ENCODE data around the gene DPH1.
"Not testable (repeated sequence)": the region's sequence is repeated elsewhere in the genome, so short reads cannot be mapped to it uniquely, and the experiment has no call there.

DPH1 gene

GRCh38 chr17:2029911-2030778, at the start of gene DPH1:
Gene DPH1 (plus strand): TSS chr17:2030153. CDS start chr17:2030170, 17 bp downstream.
- DNase-seq (ENCODE audit: low read depth in 2 of 2), result peak; percentile 83

GRCh38 chr17:1980665-1981250, 49.2 kb upstream of the DPH1 start:
- DNase-seq (ENCODE audit: low read depth in 2 of 2), result no peak

- DNase-seq (ENCODE audit: low read depth in 2 of 2), result not testable (repeated sequence)
Measured at GRCh38 chr17:1982793-1983366, 47.1 kb upstream of the DPH1 start.

- no peak for DNase-seq (ENCODE audit: low read depth in 2 of 2)
Measured at GRCh38 chr17:1985093-1985492, 44.9 kb upstream of the DPH1 start.

GRCh38 chr17:1985686-1986085, 44.3 kb upstream of the DPH1 start:
- DNase-seq (ENCODE audit: low read depth in 2 of 2), result no peak

- DNase-seq (ENCODE audit: low read depth in 2 of 2), result no peak
Measured at GRCh38 chr17:1986783-1987451, 43.0 kb upstream of the DPH1 start.

GRCh38 chr17:1989135-1989534, 40.8 kb upstream of the DPH1 start:
- DNase-seq (ENCODE audit: low read depth in 2 of 2), result no peak

- DNase-seq (ENCODE audit: low read depth in 2 of 2), result no peak
Measured at GRCh38 chr17:1992541-1992940, 37.4 kb upstream of the DPH1 start.

GRCh38 chr17:1994707-1995106, 35.2 kb upstream of the DPH1 start:
- DNase-seq (ENCODE audit: low read depth in 2 of 2), result no peak

GRCh38 chr17:1995321-1995892, 34.5 kb upstream of the DPH1 start:
- DNase-seq (ENCODE audit: low read depth in 2 of 2), result no peak

- DNase-seq (ENCODE audit: low read depth in 2 of 2), result no peak
Measured at GRCh38 chr17:1995907-1996799, 33.8 kb upstream of the DPH1 start.

GRCh38 chr17:1996800-1997288, 33.1 kb upstream of the DPH1 start:
- DNase-seq (ENCODE audit: low read depth in 2 of 2), result no peak

GRCh38 chr17:1997289-1997926, 32.5 kb upstream of the DPH1 start:
- no peak for DNase-seq (ENCODE audit: low read depth in 2 of 2)

- DNase-seq (ENCODE audit: low read depth in 2 of 2), result no peak
Measured at GRCh38 chr17:1997927-1998742, 31.8 kb upstream of the DPH1 start.

- no peak for DNase-seq (ENCODE audit: low read depth in 2 of 2)
Measured at GRCh38 chr17:1999557-2000251, 30.2 kb upstream of the DPH1 start.

- DNase-seq (ENCODE audit: low read depth in 2 of 2), result no peak
Measured at GRCh38 chr17:2002767-2003329, 27.1 kb upstream of the DPH1 start.

- DNase-seq (ENCODE audit: low read depth in 2 of 2), result no peak
Measured at GRCh38 chr17:2003525-2003924, 26.4 kb upstream of the DPH1 start.

GRCh38 chr17:2004435-2004952, 25.5 kb upstream of the DPH1 start:
- DNase-seq (ENCODE audit: low read depth in 2 of 2), result no peak

Measured in stimulated activated CD4-positive, alpha-beta T cell treated with anti-CD3 and anti-CD28 coated beads, Interleukin-4, amount 100 ng/mL, for 48 hours (primary cell).